ENCODE data around the gene CELF4.

Gene CELF4

DNA sequence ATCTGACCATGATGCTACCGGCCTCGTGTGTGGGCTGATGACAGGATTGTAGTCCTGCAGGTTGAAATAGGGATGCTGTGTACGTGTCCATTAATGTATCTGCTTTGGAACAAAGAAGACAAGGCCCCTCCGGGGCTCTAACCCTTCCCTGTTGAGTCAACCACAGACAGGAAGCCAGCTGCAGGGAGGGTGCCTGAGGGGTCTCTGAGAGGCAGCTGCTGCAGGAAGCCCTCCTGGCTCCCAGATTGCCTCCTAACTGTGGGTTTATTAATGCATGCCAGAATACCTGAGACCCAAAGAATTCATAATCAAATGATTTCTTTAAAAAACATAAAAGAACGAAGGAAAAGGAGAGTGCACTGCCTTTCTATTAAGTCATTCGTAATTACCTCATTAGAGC is 140.4 kb downstream of the CELF4 start:
- TF ChIP-seq ZFX (IDR thresholded peaks at IDR 0.05): no peak
- no peak overlapping the region for H3K27ac ChIP-seq

DNA sequence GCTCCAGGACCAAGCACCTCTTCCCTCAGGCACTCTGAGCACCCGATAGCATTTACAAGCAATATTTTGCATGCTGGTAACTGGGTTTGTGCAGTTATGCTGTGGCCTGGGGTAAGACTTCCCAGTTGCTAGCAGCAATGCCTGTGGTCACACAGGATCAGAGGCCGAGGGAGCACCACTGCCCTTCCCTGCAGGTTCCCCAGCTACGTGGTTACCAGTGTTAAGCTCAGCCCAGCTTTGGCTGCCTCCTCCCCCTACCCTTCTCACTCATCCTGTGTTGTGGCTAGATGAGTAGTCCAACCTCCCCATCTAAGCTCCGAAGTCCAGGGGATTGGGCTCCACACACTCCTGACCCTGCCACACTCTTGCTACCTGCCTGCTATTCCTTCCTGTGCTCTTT is 141.1 kb downstream of the CELF4 start:
- TF ChIP-seq ZFX (IDR thresholded peaks at IDR 0.05): no peak
- TF ChIP-seq CTCF (conservative IDR thresholded peaks at IDR 0.05): no peak
- H3K27ac ChIP-seq: no peak overlapping the region

DNA sequence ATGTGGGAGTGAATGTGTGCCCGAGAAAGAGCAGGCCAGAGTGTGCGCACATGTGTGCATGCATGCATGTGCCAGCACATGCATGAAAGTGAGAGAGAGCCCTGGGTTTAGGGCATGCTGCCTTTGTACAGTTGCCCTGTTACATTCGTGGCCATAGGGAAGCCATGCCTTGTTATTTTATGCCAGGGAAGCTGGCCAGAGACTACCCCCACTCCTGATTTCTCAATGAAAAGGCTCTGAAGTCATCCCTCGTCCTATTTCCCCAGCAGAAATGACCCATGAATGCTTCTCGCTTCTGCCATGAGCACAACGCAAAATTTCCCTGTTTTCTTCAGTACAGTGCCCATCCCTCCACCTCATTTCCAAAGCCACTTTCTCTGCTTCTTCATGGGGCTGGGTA is 143.0 kb downstream of the CELF4 start:
- TF ChIP-seq CTCF (conservative IDR thresholded peaks at IDR 0.05) (no peak), ZFX (IDR thresholded peaks at IDR 0.05) (no peak)
- no peak overlapping the region for H3K27ac ChIP-seq

GRCh38 chr18:37422116-37422515 is 143.5 kb downstream of the CELF4 start:
- H3K27ac ChIP-seq: no peak overlapping the region
- TF ChIP-seq ZFX (IDR thresholded peaks at IDR 0.05) (no peak), CTCF (conservative IDR thresholded peaks at IDR 0.05) (no peak)

GRCh38 chr18:37421341-37422077 is 144.1 kb downstream of the CELF4 start:
- no peak overlapping the region for H3K27ac ChIP-seq

DNA sequence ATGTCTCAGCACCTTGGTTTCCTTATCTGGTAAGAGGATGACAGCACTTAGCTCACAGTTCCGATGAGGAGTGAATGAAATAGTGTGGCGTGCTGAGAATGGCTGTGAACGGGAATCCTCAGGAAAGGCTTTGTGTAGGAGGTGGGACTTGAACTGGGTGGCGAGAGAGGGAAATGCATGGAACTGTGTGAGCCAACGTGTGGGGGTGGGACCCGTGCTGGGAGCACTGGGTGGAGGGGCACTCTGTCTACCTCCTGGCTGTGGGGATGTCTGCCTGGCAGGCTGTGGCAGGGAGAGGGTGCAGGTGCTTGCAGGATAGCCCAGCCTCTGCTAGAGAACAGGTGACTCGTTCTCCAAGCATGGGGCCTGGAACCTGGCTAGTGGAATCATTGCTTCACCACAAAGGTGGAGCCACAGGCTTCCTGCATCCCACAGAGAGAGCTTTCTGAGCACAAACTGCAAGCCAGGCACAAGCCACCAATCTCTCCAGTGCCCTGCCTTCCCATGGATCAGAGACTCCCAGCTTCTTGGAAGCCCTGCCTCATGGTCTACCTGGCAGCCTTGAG is 145.2 kb downstream of the CELF4 start:
- no peak for TF ChIP-seq CTCF (conservative IDR thresholded peaks at IDR 0.05)
- TF ChIP-seq ZFX (IDR thresholded peaks at IDR 0.05): no peak
- no peak overlapping the region for H3K27ac ChIP-seq

More at GRCh38 chr18:37421341-37422077, 144.1 kb downstream of the CELF4 start:
- TF ChIP-seq CTCF (conservative IDR thresholded peaks at IDR 0.05) (no peak), ZFX (IDR thresholded peaks at IDR 0.05) (no peak)

- no peak for TF ChIP-seq ZFX (IDR thresholded peaks at IDR 0.05)
- TF ChIP-seq CTCF (conservative IDR thresholded peaks at IDR 0.05): no peak
- no peak overlapping the region for H3K27ac ChIP-seq
Measured at GRCh38 chr18:37419866-37420265, 145.7 kb downstream of the CELF4 start.

DNA sequence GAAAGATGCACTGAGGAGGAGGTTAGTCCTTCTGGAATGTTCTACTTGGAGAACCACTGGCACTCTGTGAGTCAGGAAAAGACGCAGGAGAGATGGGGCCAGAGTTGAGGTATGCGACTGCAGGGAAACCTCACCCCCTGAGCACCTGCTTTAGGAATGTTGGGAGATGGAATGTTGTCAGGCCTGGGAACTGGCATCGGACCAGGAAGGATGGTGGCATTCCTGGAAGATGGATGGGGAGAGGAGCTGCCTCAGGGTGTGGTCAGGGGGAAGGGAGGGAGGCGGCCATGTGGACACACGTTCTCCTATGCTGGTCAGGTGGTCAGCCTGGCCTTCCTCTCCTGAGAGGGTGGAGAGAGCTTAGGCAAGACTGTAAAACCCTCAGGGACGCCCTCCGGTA is 146.3 kb downstream of the CELF4 start:
- no peak for TF ChIP-seq ZFX (IDR thresholded peaks at IDR 0.05)
- TF ChIP-seq CTCF (conservative IDR thresholded peaks at IDR 0.05): no peak

More for the DNA sequence above, 146.3 kb downstream of the CELF4 start:
- no peak overlapping the region for H3K27ac ChIP-seq

All from C4-2B (cell line).